Transverse colon (tissue), 4 donors: Measurements from ENCODE around the gene GRB7. TPM values are rescaled to one million over a fixed set of nuclear protein-coding genes. Genes with fewer than 3 reads are reported as not detected.

Experiments used
- DNase-seq: peaks from one replicate; pipeline ENCODE4 v3.0.0-alpha.2; 2019
- H3K27ac ChIP-seq, 4 donors: fragments of 200-600 bp; sonication (generic); 2 replicates each; pipeline ENCODE4 v1.5.1; 2016 to 2018; ENCODE audit warnings: inconsistent platforms in 4 of 4
- H3K27me3 ChIP-seq: fragments of 200-600 bp; sonication (generic); 2 replicates; pipeline ENCODE4 v1.5.1; 2017; ENCODE audit warnings: inconsistent platforms
- H3K36me3 ChIP-seq, 4 donors: fragments of 200-600 bp; sonication (generic); 2 replicates each; pipeline ENCODE4 v1.5.1; 2017 to 2019; ENCODE audit warnings: inconsistent platforms in 4 of 4
- H3K4me1 ChIP-seq, 4 donors: fragments of 200-600 bp; sonication (generic); 2 replicates each; pipeline ENCODE4 v1.5.1; 2017 to 2020; ENCODE audit warnings: inconsistent platforms in 4 of 4
- H3K4me3 ChIP-seq, 4 donors: fragments of 200-600 bp; sonication (generic); 1 replicate in 1 of 4; 2 replicates in 3 of 4; pipeline versions ENCODE4 v1.5.1 to v1.6.1; 2017 to 2019; ENCODE audit warnings: inconsistent platforms in 4 of 4
- H3K9me3 ChIP-seq, 2 donors: fragments of 200-600 bp; sonication (generic); 2 replicates each; pipeline ENCODE4 v1.5.1; 2017 to 2019; ENCODE audit warnings: inconsistent platforms in 2 of 2
- CTCF ChIP-seq, 5 experiments: fragments of 200-600 bp in 3 of 5; fragments of 450-650 bp in 2 of 5; sonication (generic) in 3 of 5; IDR thresholded peaks; 1 replicate in 2 of 5; 2 replicates in 3 of 5; pipeline ENCODE4 v1.5.1; 2016 to 2017; ENCODE audit warnings: antibody characterized with exemption in 5 of 5, inconsistent platforms in 3 of 5, mild to moderate bottlenecking in 2 of 5, moderate library complexity in 1 of 5
- EP300 ChIP-seq: sonication (generic); formaldehyde crosslinking; IDR thresholded peaks from one replicate; pipeline ENCODE4 v1.6.1; 2017; ENCODE audit warnings: antibody characterized with exemption, low read depth
- POLR2A ChIP-seq: fragments of 450-650 bp; IDR thresholded peaks from one replicate; pipeline ENCODE4 v1.6.1; 2016; ENCODE audit warnings: antibody characterized with exemption, mild to moderate bottlenecking, moderate library complexity
- POLR2AphosphoS5 ChIP-seq, 3 donors: sonication (generic); formaldehyde crosslinking; IDR thresholded peaks; one replicate each; pipeline ENCODE4 v1.6.1; 2016; ENCODE audit warnings: antibody characterized with exemption in 3 of 3
- WGBS, 2 donors: methylation state at CpG; one replicate each; pipeline ENCODE4 v1.1.5; 2018; ENCODE audit warnings: low coverage in 1 of 2; 5-methylcytosine and 5-hydroxymethylcytosine counted together
- in situ Hi-C, 4 donors: fragments of 200-750 bp; cut with MboI; loops; one replicate each; pipeline versions ENCODE4 v1.15.0 to v1.15.1; 2017; ENCODE audit warnings: low sequenced_read_pairs in 3 of 4, low pct_ligation_motif_present in 1 of 4, low pct_unique_long_range_greater_than_20kb in 1 of 4
- intact Hi-C: fragments of 100-400 bp; cut with DNase I; formaldehyde crosslinking; loops from one replicate; pipeline ENCODE4 v1.15.1; 2023; ENCODE audit warnings: low total_unique reads
- total RNA-seq, 4 donors: library from RNA; depleted of rRNA; stranded (reverse); fragments of >200 nt; gene quantifications; one replicate each; pipeline ENCODE4 v1.1.0, GENCODE V29; 2016

Gene GRB7
- total RNA-seq, 4 donors from 2014 or later, result 25.9 to 44.5 (median 32.3) TPM

DNA sequence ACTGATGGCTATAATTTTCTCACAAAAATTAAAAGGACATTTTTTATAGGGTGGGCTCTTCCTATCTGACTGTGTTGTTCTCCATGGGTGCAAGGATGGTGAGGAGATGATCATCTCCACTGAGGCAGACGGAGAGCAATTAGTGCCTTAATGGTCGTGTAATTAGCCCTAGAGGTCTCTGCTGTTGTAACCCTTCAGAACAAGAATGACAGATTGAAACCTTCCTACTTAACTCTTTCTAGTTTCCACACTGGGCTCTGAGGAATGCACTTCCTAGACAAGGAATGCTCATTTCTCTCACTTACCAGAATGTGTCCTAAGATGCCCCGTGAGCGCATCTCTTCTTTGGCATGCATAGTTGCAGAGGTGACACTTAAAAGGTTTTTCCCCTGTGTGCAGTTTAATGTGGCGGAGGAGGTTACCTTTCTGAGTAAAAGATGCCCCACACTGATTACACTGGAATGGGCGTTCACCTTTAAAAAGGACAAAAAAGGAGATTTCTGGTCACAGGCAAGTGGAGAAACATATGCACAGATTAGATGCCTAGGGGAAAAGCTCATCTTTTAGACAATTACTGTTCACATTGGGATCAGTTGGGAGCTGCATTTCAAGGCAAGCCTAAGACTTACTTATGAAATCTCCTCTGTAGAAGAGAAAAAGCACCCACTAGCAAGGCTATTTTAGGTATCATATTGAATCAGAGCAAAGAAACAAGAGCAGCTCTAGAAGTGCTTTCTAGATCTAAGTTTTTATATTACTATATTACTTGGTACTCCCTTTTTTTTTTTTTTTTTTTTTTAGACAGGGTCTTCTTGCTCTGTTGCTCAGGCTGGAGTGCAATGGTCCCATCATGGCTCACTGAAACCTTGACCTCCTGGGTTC, 53.6 kb downstream of the GRB7 start:
- DNase-seq, result no peak
- WGBS, 2 donors, result 51 to 78% methylated on average over 6 of the region's 6 CpGs
- in situ Hi-C loops (no loop called here), intact Hi-C loops (no loop called here)
- Histone ChIP-seq H3K4me1 (no peaks in the 10 kb centered on the region), H3K9me3 (no peaks in the 10 kb centered on the region), H3K27ac (no peak overlapping the region), H3K36me3 (no peaks in the 10 kb centered on the region), H3K4me3 (no peak overlapping the region), H3K27me3 (peaks cover 13% of the 10 kb centered on the region)
- TF ChIP-seq CTCF (IDR thresholded peaks at IDR 0.05) (no peak), POLR2AphosphoS5 (IDR thresholded peaks at IDR 0.05) (no peak), EP300 (no peak), POLR2A (no peak)

- no peaks in the 10 kb centered on the region for H3K4me1 ChIP-seq
- peak overlapping the region in 2 of 4 donors; percentile 13 to 47 for H3K27ac ChIP-seq
- WGBS, 2 donors, result 70% methylated on average over 8 to 10 of the region's 10 CpGs
- no peak for TF ChIP-seq CTCF (IDR thresholded peaks at IDR 0.05)
- TF ChIP-seq POLR2A, result no peak
- no peak for TF ChIP-seq POLR2AphosphoS5 (IDR thresholded peaks at IDR 0.05)
- TF ChIP-seq EP300, result no peak
- no peak overlapping the region for H3K4me3 ChIP-seq
- H3K27me3 ChIP-seq, result peaks cover 10% of the 10 kb centered on the region
- in situ Hi-C loops (no loop called here), intact Hi-C loops (no loop called here)
- H3K36me3 ChIP-seq, result no peaks in the 10 kb centered on the region
- H3K9me3 ChIP-seq, result no peaks in the 10 kb centered on the region
- no peak for DNase-seq
These were observed 54.9 kb downstream of the GRB7 start for GRCh38 chr17:39792526-39793221.

DNA sequence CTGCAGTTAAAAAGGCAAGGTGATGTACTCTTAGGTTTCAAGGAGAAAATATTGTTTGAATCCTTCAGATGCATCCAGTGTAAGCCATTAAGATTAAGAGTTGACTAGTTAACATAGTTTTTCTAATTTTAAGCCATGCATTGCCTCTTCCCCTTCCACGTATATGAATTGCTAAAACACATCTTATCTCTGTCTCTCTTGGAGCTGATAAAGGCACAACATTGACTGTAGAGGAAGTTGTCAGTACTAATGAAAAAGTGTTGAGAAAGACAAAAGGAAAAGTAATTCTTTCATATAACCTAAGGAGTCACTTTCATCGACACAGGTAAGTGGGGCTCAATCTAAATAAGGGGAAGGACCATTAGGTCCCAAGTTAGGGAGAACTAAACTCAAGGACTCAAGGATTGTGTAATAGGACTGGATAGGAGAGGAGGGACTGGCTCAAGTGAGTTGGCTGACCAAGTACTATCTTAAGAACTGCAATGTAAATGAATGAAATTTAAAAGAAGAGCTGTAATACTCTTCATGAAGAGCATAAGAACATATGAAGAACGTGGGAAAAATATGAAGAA, 55.6 kb downstream of the GRB7 start:
- in situ Hi-C loops, result no loop called here
- intact Hi-C loops, result no loop called here
- Histone ChIP-seq H3K27me3 (peaks cover 10% of the 10 kb centered on the region), H3K4me1 (no peaks in the 10 kb centered on the region), H3K9me3 (no peaks in the 10 kb centered on the region), H3K27ac (peak overlapping the region in 2 of 4 donors; percentile 20 to 47), H3K36me3 (no peaks in the 10 kb centered on the region), H3K4me3 (no peak overlapping the region)
- no peak for TF ChIP-seq CTCF (IDR thresholded peaks at IDR 0.05)
- TF ChIP-seq EP300, result no peak
- TF ChIP-seq POLR2AphosphoS5 (IDR thresholded peaks at IDR 0.05), result no peak
- TF ChIP-seq POLR2A, result no peak
- WGBS, 2 donors, result 62 to 84% methylated on average over 2 to 3 of the region's 3 CpGs
- no peak for DNase-seq

DNA sequence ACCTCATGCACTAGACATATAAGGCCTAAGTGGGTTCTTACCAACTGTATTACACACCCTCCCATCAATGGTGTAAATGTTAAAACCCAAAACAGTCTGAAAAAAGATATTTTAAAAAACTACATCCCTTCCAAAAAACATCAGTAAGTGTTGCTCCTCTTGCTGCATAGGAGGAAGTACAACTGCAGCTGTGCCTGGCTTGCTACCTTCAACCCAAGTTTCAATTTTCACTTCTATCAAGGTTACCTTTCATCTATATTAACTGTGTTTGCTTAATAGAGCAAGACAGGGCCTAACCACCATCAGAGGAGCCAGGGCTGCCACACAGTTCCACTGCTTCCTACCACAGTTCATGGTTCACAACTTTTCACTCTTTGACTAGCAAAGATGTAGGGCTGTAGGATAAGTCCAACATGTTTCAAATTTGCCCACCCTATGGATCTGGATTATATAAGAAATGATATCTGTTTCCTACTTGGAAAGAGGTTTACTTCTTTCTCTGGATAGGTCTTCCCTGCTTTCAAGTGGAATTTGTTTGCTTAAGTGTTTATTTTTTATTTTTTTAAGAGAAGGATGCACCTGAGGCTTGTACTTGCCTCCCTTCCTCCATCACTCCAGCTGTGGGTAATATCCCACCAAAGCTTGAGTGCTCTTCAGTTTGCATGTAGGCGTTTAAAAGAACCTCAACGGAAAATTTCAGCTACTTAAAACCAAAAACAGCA, 56.7 kb downstream of the GRB7 start:
- 55 to 73% methylated on average over 2 of the region's 2 CpGs for WGBS, 2 donors
- H3K36me3 ChIP-seq, result no peaks in the 10 kb centered on the region
- TF ChIP-seq POLR2AphosphoS5 (IDR thresholded peaks at IDR 0.05), result no peak
- no peak for TF ChIP-seq EP300
- TF ChIP-seq POLR2A, result no peak
- no peak for TF ChIP-seq CTCF (IDR thresholded peaks at IDR 0.05)
- H3K9me3 ChIP-seq, result no peaks in the 10 kb centered on the region
- H3K27ac ChIP-seq, result peak overlapping the region in 3 of 4 donors; percentile 18 to 47 (median 36)
- H3K27me3 ChIP-seq, result peaks cover 12% of the 10 kb centered on the region
- in situ Hi-C loops (no loop called here), intact Hi-C loops (no loop called here)
- H3K4me1 ChIP-seq, result no peaks in the 10 kb centered on the region
- H3K4me3 ChIP-seq, result no peak overlapping the region
- peak; percentile 58 for DNase-seq
